Activated CD4-positive, alpha-beta T cell treated with anti-CD3 and anti-CD28 coated beads for 24 hours (primary cell): Measurements from ENCODE around the gene GJA5.

Experiments used
- DNase-seq, 2 donors: peaks; one replicate each; pipeline ENCODE4 v3.0.0-alpha.2; 2020; ENCODE audit warnings: low read depth in 2 of 2

Gene GJA5

GRCh38 chr1:147729315-147729714 is 31.1 kb downstream of the GJA5 start:
- no peak for DNase-seq

- DNase-seq = no peak
These were observed 34.2 kb downstream of the GJA5 start for GRCh38 chr1:147726168-147726567.

DNA sequence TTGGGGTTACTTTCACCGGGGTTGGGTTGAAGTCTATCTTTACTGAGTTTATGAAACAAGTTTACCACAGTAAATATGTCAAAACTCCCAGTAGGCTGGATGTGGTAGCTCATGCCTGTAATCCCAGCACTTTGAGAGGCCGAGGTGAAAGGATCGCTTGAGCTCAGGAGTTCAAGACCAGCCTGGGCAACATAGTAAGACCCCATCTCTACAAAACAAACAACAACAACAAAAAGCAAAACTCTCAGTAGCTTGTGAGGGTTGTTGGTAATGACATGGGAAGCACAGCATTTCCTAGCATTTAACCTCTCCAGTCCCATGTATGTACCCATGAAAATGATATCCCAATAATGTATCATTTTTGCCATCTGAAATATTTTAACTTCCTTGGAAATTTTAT is 34.7 kb downstream of the GJA5 start:
- DNase-seq = no peak

DNA sequence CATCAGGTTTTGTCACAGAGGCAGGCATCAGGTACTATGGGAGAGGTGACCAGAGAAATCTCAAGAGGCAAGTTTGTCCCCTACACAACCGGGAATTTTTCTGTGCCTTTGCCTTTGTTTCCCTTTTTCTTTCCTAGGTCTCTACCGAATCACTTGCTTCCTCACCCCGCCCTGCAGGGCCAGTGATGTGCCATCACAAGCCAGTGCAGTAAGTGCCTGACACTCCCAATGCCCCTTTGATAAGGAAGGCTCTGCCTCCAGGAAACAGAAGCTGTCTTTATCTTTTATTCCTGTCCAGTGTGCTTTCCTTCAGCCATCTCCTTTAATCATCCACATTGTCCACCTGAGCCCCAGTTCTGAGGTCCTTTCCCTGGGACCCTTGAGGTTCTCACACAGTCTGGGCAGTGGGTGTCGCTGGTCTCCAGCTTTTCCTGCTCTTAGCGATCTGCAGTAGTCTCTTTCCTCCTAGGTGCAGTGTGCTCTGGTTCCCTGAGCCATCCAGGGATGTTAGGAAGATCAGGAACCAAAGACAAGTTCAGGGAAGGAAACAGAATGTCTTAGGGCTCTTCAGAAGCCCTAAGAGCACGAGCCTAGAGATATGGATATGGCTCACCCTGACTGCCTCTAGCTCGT is 36.6 kb downstream of the GJA5 start:
- DNase-seq = no peak

DNA sequence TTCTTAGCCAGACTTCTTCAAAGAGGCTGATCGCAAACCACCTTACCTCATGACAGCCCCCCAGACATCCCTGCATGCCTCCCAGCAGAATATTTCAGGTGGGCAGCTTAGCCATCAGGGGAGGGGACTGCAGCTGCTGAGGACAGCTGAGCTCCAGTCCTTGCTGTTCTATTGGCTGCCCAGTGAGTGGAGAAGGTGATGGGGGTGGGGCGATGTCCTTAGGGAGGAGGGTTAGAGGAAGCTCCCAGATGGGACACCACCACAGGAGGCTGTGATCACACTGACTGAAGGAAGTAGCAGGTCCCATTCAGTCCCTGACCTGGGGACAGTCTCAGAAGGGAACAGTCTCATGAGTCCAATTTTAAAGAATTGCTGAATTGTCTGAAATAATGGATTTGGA is 38.3 kb downstream of the GJA5 start:
- no peak for DNase-seq

DNA sequence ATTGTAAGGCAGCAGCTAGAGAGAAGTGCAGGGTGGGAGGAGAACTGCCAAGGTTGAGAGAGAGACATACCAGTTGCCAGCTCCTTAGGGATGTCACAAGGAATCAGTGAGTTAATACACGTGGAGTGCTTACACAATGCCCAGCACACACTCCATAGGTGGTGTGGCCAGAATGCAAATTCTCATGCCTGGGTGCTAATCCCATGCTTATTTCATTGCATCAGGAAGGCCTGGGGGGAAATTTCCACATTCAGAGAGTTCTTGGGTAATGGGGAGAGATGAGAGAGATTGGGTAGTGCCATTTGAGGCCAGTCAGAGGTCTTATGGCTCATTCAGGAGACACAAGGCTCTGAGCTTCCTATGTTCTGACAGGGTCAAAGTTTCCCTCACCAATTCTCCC is 38.7 kb downstream of the GJA5 start:
- DNase-seq = no peak

- no peak for DNase-seq
These were observed 39.8 kb downstream of the GJA5 start for GRCh38 chr1:147720557-147720956.

GRCh38 chr1:147719711-147720225 is 40.6 kb downstream of the GJA5 start:
- DNase-seq = no peak

DNA sequence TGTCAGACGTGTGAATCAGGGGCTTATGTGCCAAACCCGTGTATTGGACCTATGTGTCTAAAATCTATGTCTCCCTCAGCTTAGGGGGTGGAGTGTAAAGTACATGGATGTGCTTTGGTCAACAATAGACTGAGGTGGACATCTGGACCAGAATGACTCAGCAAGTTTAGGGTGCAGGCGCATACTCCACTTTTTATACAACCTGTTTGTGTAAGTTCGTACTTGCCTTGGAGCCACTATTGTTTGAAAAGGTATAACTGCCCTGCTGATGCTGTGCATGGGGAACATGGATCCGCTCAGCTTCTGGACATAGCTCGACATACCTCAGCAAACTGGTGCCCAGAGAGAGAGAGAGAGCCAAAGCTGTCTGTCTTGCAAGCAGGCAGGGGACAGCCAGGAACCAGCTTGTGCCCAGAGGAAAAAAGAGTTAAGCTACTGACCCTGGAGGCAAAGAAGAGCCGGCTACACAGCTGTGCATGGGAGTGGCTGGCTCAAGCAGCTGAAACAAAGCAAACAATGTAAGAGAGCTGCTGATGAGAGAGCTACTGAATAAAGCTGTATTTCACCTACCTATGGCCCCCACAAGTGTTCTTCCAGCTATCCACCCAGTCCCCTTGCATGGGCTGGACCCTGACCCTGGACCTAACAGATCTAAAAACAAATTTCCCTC is 41.2 kb downstream of the GJA5 start:
- no peak for DNase-seq

DNA sequence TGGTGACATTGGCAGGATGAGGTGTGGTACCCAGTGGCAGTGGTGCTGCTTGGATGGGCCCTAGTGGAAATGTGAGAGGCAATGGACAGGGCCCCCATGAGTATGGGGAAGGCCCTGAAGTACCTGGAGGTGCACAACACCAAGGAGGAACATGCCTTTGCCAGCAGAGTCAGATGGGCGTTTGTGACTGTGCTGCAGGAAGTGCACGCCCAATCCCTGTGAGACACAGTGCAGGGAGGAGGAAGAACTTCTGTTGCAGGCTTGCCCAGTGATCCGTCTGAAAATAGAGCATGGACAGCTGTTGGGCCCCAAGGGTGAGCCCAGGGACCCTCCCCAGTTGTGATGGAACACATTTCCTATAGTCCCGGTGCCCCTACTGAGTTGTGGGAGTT is 42.7 kb downstream of the GJA5 start:
- no peak for DNase-seq

- no peak for DNase-seq
These were observed 43.2 kb downstream of the GJA5 start for GRCh38 chr1:147717051-147717705.

DNA sequence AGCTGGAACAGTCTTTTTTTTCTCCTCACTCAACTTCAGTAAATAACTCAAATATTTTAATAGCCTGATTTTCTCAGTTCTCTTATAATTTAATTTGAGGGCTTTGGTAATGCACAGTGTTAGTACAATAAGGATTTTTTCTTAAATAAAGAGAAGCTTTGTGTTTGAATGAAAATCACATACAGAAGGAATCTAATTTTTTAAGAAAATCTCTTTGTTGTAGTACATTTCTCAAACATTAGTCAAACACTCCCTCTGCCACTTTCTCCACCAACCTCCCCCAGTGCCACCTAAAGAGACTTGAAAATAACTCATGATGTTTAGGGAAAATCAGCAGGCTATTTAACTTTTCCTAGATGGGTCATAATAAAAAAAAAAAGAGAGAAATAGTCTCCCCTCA is 47.8 kb downstream of the GJA5 start:
- no peak for DNase-seq
